ENCODE data around the gene PACRG. TPM values are rescaled to one million over a fixed set of nuclear protein-coding genes. Genes with fewer than 3 reads are reported as not detected.

PACRG gene
- total and polyA plus RNA-seq, 2 donors (not counting 3 experiments of a cell fraction or from before 2014, with no cell fraction given) = 0.08 TPM; not detected in 1

DNA sequence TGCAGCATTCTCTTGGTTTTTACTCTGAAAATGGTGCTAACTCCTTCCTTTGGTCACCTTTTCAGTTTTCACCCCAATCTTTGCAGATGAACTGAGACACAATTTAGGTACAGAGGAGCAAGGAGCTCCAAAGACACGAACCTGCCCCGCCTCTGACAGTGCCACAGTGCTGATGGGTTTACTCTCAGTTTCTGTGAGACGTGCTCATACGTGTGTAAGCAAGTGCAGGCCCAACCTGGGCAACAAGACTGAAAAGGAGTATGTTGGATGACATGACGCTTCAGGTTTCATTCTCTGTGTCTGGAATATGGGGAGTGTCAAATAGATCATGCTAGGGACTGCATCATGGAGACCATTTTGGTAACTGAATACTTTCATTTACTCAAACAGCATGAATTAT lies 352.5 kb downstream of the PACRG start:
- no peak for FAIRE-seq
- ChIA-PET CTCF (no interaction called here), POLR2A (no interaction called here)
- H3K36me3 ChIP-seq (ENCODE audit: control insufficient read depth in 2 of 2, extremely low read depth in 1 of 2, insufficient read depth in 2 of 2, low read length in 2 of 2) = no peaks in the 10 kb centered on the region
- no peak overlapping the region for H3K27ac ChIP-seq (ENCODE audit: insufficient read depth, low read depth, low read length)
- dilution Hi-C loops (cut with MboI; ENCODE audit: extremely low pct_ligation_motif_present, low sequenced_read_pairs) = no loop called here
- H3K4me1 ChIP-seq (ENCODE audit: control insufficient read depth, extremely low read depth, insufficient read depth, low read length) = no peaks in the 10 kb centered on the region
- TF ChIP-seq GATA2 (IDR thresholded peaks at IDR 0.05; ENCODE audit: insufficient read depth, insufficient read length, low read depth, low read length) (no peak), FOS (IDR thresholded peaks at IDR 0.05; ENCODE audit: borderline replicate concordance, insufficient read depth, low read length) (no peak), POLR2A (IDR thresholded peaks at IDR 0.05; ENCODE audit: low read depth, low read length) (no peak)
- H3K27me3 ChIP-seq (ENCODE audit: control insufficient read depth in 2 of 2, insufficient read depth in 2 of 2, low read length in 2 of 2) = no peaks in the 10 kb centered on the region
- DNase-seq (ENCODE audit: low read depth, low spot score) = no peak
- BruUV-seq (replicated peaks) = no TSS peak
- no peaks in the 10 kb centered on the region for H3K9me1 ChIP-seq (replicated peaks; ENCODE audit: control insufficient read depth, extremely low read depth, insufficient read depth, low read length)
- no peak overlapping the region for H2AFZ ChIP-seq (ENCODE audit: low read depth, low read length)
- H3K9me3 ChIP-seq (replicated peaks; ENCODE audit: control insufficient read depth, insufficient read depth, low read length) = no peaks in the 10 kb centered on the region
- H4K20me1 ChIP-seq (replicated peaks; ENCODE audit: control insufficient read depth, extremely low read depth, insufficient read depth, low read length) = no peaks in the 10 kb centered on the region
- no peak overlapping the region for H3K4me2 ChIP-seq (ENCODE audit: insufficient read depth, low read length)
- H3K9ac ChIP-seq (replicated peaks; ENCODE audit: extremely low read depth, insufficient read depth, low read length) = no peak overlapping the region
- no peak overlapping the region for H3K4me3 ChIP-seq (replicated peaks in 1 of 3; ENCODE audit: insufficient read depth in 1 of 3, low read depth in 1 of 3, low read length in 3 of 3)
- intact Hi-C loops (cut with micrococcal nuclease) = no loop called here
- H3K79me2 ChIP-seq (ENCODE audit: control insufficient read depth, insufficient read depth, low read length) = no peaks in the 10 kb centered on the region

DNA sequence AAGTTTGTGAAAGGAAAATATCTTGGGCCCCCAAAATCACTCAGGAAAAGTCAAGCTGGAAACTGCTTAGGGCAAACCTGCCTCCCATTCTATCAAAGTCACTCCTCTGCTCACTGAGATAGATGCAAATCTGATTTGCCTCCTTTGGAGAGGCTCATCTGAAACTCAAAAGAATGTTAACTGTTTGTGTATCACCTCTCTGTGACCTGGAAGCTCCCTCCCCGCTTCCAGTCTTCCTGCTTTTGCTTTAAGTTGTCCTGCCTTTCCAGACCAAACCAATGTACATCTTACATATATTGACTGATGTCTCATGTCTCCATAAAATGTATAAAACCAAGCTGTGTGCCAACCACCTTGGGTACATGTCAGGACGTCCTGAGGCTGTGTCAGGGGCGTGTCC lies 355.4 kb downstream of the PACRG start:
- intact Hi-C loops (cut with micrococcal nuclease) = no loop called here
- BruUV-seq (replicated peaks) = no TSS peak
- dilution Hi-C loops (cut with MboI; ENCODE audit: extremely low pct_ligation_motif_present, low sequenced_read_pairs) = no loop called here
- ChIA-PET CTCF (no interaction called here), POLR2A (no interaction called here)
- H3K27me3 ChIP-seq (ENCODE audit: control insufficient read depth in 2 of 2, insufficient read depth in 2 of 2, low read length in 2 of 2) = no peaks in the 10 kb centered on the region
- no peaks in the 10 kb centered on the region for H3K9me1 ChIP-seq (replicated peaks; ENCODE audit: control insufficient read depth, extremely low read depth, insufficient read depth, low read length)
- no peak for DNase-seq (ENCODE audit: low read depth, low spot score)
- H2AFZ ChIP-seq (ENCODE audit: low read depth, low read length) = no peak overlapping the region
- H3K4me2 ChIP-seq (ENCODE audit: insufficient read depth, low read length) = no peak overlapping the region
- H4K20me1 ChIP-seq (replicated peaks; ENCODE audit: control insufficient read depth, extremely low read depth, insufficient read depth, low read length) = no peaks in the 10 kb centered on the region
- no peak overlapping the region for H3K27ac ChIP-seq (ENCODE audit: insufficient read depth, low read depth, low read length)
- no peaks in the 10 kb centered on the region for H3K36me3 ChIP-seq (ENCODE audit: control insufficient read depth in 2 of 2, extremely low read depth in 1 of 2, insufficient read depth in 2 of 2, low read length in 2 of 2)
- TF ChIP-seq GATA2 (IDR thresholded peaks at IDR 0.05; ENCODE audit: insufficient read depth, insufficient read length, low read depth, low read length) (no peak), JUN (IDR thresholded peaks at IDR 0.05; ENCODE audit: borderline replicate concordance, insufficient read depth, insufficient read length, low read depth) (no peak), FOS (IDR thresholded peaks at IDR 0.05; ENCODE audit: borderline replicate concordance, insufficient read depth, low read length) (no peak), POLR2AphosphoS5 (IDR thresholded peaks at IDR 0.05; ENCODE audit: insufficient read depth, low read depth, low read length) (no peak), MYC (IDR thresholded peaks at IDR 0.05; ENCODE audit: low read depth, low read length) (no peak)
- TF ChIP-seq, protein P1, sequence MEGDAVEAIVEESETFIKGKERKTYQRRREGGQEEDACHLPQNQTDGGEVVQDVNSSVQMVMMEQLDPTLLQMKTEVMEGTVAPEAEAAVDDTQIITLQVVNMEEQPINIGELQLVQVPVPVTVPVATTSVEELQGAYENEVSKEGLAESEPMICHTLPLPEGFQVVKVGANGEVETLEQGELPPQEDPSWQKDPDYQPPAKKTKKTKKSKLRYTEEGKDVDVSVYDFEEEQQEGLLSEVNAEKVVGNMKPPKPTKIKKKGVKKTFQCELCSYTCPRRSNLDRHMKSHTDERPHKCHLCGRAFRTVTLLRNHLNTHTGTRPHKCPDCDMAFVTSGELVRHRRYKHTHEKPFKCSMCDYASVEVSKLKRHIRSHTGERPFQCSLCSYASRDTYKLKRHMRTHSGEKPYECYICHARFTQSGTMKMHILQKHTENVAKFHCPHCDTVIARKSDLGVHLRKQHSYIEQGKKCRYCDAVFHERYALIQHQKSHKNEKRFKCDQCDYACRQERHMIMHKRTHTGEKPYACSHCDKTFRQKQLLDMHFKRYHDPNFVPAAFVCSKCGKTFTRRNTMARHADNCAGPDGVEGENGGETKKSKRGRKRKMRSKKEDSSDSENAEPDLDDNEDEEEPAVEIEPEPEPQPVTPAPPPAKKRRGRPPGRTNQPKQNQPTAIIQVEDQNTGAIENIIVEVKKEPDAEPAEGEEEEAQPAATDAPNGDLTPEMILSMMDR (IDR thresholded peaks at IDR 0.05; ENCODE audit: extremely low read depth in 1 of 2, insufficient read depth in 1 of 2, low read depth in 1 of 2, low read length in 2 of 2) = no peak
- TF ChIP-seq, protein P2, sequence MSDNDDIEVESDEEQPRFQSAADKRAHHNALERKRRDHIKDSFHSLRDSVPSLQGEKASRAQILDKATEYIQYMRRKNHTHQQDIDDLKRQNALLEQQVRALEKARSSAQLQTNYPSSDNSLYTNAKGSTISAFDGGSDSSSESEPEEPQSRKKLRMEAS (IDR thresholded peaks at IDR 0.05; ENCODE audit: insufficient read depth, insufficient read length) = no peak
- H3K9ac ChIP-seq (replicated peaks; ENCODE audit: extremely low read depth, insufficient read depth, low read length) = no peak overlapping the region
- H3K4me3 ChIP-seq (replicated peaks in 1 of 3; ENCODE audit: insufficient read depth in 1 of 3, low read depth in 1 of 3, low read length in 3 of 3) = no peak overlapping the region
- H3K79me2 ChIP-seq (ENCODE audit: control insufficient read depth, insufficient read depth, low read length) = no peaks in the 10 kb centered on the region
- H3K4me1 ChIP-seq (ENCODE audit: control insufficient read depth, extremely low read depth, insufficient read depth, low read length) = no peaks in the 10 kb centered on the region
- H3K9me3 ChIP-seq (replicated peaks; ENCODE audit: control insufficient read depth, insufficient read depth, low read length) = no peaks in the 10 kb centered on the region
- no peak for FAIRE-seq
